Esophagus squamous epithelium (tissue), 4 donors: ENCODE measurements around the gene ANAPC13.

Source experiments
- CTCF ChIP-seq, 6 experiments: fragments of 450-650 bp in 4 of 6; fragments of 200-600 bp in 2 of 6; sonication (generic) in 2 of 6; IDR thresholded peaks; one replicate each; pipeline ENCODE4 v1.5.1; 2016 to 2019; ENCODE audit warnings: antibody characterized with exemption in 6 of 6, mild to moderate bottlenecking in 4 of 6, moderate library complexity in 4 of 6
- POLR2A ChIP-seq, 4 donors: fragments of 450-650 bp; IDR thresholded peaks; one replicate each; pipeline ENCODE4 v1.6.1; 2017; ENCODE audit warnings: antibody characterized with exemption in 4 of 4, mild to moderate bottlenecking in 4 of 4, moderate library complexity in 3 of 4

GRCh38 chr3:134432236-134432635 is 53.5 kb downstream of the ANAPC13 start:
- TF ChIP-seq CTCF (IDR thresholded peaks at IDR 0.05) (no peak), POLR2A (IDR thresholded peaks at IDR 0.05) (no peak)
